ENCODE measurements around the gene OR6B2.
"Not testable (repeated sequence)": the region's sequence is repeated elsewhere in the genome, so short reads cannot be mapped to it uniquely, and the experiment has no call there.

OR6B2 gene

DNA sequence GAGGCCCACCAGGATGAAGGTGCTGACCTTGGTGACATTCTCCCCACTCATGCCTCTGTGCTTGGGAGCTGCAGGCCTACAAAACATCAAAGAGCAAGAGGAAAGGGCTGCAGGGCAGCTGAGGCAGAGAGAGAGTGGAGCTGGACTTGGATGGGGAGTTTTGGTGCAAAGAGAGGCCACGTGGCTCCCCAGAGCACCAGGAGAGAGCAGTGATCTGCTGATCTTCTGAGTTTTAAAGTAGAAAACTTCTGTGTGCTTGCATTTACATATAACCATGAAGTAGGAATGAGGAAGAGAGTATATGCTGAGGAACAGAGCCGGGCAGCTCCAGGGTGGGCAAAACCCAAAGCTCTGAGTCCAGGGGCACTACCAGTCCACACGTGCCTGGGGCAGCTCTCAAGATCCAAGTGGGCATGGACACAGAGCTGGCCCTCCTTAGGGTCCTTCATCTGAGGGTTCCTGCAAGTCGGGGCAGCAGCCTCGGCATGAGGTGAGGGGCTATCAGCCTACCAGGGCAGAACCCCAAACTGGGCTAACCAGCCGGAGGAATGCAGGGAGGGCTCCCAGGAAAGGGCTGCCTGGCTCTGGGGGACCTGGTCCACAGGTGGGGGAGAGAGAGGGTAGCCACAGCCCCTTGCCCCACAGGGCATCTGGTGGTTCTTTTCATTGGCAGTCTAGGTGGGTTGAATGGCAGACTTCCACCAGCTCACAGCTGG is at the start of gene OR6B2:
TSS of gene OR6B2 (minus strand) at position 51 of the 716 bp plus-strand sequence. CDS start at position 51, 0 bp downstream.
- DNase-seq (ENCODE audit: low read depth), result no peak

DNA sequence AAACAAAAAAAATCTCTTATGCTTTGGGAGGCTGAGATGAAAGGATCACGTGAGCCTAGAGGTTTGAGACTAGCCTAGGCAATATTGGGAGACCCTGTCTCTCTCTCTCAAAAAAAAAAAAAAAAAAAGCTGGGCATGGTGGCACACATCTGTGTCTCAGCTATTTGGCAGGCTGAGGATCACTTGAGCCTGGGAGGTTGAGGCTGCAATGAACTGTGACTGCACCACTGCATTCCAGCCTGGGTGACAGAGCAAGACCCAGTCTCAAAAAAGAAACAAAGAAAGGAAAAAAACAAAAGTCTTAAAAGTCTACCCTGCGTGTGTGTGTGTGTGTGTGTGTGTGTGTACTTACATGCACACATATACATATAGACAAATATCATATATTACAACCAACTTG is 48.4 kb upstream of the OR6B2 start:
- DNase-seq (ENCODE audit: low read depth), result no peak

DNA sequence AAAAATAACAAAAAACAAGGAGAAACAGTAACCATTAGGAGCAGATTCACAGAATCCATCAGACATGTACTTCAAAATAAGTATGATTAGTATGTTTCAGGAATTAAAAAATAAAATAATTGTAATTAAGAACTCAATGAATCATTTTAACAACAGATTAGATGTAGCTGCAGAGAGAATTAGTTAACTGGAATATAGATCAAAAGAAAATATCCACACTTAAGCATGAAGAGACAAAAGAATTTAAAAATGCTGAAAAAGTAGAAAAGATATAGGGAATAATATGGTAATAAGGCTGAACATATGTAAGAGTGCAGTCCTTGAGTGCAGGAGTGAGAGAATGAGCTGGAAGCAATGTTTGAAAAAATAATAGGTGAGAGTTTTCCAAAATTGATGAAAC is 47.2 kb upstream of the OR6B2 start:
- no peak for DNase-seq (ENCODE audit: low read depth)

DNA sequence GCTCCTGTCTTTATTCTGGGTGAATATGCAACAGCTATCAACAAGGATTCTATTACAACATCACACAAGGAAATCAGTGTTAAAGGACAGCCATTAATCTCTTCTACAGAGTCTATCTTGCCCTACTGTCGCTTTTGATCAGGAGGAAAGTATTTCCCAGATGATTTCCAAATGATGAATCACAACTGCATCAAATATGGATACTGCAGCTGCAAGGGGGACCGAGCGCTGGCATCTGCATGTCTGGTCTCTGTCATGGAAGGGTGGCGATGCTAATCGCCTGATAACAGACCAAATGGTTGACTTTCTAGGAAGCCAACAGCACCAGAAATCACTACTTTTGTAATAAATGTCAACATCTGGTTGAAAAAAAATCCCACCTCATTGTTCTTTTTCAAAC is 44.3 kb upstream of the OR6B2 start:
- DNase-seq (ENCODE audit: low read depth), result no peak

DNA sequence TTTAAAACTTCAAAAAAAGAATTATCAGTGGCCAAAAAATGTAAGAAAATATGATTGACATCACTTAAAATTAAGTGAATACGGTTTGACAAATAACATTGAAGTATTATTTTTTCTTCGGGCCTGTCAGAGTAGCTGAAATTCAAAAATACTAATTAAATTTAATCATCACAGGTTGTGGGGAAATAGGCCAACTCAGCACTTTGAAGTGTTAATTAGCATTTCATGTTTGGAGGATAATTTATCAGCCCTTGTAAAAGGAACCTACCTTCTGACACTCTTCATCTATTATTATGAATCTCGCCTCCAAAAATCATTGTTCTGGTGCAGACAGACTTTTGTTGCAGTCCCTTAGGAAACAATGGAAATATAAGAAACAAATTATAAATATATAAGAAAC is 40.7 kb upstream of the OR6B2 start:
- no peak for DNase-seq (ENCODE audit: low read depth)

DNA sequence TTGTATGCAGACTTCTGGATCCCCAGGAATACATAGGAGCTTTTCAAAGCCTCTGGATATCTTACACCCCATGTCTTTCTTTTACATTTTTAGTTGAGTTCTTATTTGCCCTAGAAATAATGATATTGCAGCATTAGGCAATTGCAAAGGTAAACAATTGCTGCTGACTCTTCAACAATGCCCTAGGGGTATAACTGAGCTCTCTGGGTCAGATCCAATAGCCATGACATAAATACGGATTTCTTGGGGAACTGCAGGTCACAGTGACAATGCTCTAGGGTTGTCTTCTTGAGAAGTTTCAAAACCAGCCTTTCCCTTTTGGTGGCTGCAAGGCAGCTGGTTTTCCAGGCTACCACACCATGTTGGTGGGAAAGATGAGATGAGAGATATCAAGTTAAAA is 39.6 kb upstream of the OR6B2 start:
- no peak for DNase-seq (ENCODE audit: low read depth)

DNA sequence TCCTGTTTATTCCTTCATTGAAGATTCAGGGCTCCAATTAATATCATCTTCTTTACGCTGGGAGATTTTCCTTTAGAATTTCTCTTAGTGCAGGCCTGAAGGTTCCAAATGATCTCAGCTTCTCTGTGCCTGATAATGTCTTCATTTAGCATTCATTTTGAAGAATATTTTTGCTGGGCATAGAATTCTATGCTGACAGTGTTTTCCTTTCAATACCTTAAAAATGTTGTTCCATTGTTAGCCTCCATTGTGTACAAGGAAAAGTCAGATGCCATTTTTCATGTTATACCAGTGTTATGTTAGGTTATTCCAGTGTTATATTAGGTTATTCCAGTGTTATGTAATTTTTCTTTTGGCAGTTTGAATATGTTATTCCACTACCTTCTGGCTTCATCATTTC is 38.0 kb upstream of the OR6B2 start:
- no peak for DNase-seq (ENCODE audit: low read depth)

DNA sequence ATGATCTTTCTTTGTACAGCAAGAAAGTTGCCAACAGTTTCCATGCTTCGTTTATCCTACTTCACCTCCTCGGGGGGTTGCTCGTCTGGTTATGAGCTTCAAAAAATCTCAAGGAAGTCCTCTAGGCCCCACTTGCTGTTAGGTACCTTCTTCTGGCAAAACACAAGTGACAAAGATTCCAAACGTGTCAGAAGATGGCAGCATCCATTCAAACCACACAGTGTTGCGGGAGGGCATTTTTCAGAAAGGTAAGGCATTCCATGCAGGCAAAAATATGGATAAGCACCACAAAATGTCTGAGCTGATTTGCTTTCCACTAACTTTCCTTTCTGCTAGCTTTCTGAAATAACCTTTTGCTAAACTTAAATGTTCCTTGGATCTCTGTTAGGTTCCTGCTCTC is 36.3 kb upstream of the OR6B2 start:
- DNase-seq (ENCODE audit: low read depth), result no peak

DNA sequence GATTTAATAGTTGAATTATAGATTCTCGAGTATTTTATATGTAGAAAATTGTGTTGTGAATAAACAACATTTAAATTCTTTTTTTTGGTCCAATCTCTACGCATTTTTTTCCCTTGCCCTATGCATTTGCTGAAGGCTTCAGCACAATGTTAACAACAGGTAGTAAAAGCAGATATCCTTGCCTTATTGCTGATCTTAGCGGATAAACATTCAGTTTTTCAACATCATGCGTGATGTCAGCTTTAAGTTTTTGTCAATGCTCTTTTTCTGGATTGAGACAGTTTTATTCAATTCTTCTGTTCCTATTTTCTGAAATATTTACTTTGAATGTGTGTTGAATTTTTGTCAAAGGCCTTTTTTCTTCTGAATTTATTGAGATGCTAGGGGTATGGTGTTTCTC is 34.7 kb upstream of the OR6B2 start:
- no peak for DNase-seq (ENCODE audit: low read depth)

DNA sequence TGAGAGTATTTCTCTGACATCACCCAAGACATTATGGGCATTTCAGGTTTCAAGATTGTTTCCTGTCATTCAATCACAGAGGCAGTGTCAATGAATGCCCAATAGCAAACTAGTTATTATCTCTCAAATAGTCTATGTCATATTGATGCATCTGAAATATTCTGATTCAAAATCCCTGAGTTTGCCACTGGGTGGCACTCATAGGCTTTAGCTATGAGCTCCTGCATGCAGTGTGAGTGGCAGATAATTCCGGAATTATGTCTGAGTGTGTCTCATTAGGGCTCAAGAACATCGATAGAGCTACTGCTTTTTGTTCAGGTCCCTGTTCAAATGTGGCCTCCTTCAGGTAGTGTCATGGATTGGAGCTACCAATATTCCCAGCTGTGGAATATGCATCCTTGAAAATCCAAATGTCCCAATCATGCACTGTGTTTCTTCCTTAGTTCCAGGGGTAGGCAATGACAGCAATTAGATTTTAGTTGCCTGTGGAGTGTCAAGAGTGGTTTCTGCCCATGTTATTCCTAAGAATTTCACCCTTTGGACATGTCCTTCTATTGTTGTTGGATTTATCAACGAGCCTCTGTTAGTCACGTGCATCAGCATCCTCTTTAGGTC is 30.9 kb upstream of the OR6B2 start:
- no peak for DNase-seq (ENCODE audit: low read depth)

DNA sequence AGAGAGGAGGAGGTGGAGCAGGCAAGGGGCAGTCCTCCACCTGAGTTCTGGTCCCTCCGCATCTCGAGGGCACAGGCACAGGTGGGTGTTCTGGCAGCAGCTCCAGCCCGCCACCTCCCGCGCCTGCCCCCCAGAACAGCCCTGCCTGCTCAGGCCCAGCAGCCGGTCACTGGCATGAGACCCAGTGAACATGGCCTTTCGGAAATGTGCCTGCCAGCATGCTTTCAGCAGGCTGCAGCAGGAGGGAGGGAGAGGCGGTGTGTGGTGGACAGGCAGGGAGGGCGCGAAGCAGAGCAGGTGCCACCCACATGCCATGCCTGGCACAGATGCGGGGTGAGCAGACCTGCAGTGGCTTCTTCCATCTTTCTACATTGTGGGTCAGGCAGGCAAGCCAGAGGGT is 26.4 kb upstream of the OR6B2 start:
- DNase-seq (ENCODE audit: low read depth), result no peak

DNA sequence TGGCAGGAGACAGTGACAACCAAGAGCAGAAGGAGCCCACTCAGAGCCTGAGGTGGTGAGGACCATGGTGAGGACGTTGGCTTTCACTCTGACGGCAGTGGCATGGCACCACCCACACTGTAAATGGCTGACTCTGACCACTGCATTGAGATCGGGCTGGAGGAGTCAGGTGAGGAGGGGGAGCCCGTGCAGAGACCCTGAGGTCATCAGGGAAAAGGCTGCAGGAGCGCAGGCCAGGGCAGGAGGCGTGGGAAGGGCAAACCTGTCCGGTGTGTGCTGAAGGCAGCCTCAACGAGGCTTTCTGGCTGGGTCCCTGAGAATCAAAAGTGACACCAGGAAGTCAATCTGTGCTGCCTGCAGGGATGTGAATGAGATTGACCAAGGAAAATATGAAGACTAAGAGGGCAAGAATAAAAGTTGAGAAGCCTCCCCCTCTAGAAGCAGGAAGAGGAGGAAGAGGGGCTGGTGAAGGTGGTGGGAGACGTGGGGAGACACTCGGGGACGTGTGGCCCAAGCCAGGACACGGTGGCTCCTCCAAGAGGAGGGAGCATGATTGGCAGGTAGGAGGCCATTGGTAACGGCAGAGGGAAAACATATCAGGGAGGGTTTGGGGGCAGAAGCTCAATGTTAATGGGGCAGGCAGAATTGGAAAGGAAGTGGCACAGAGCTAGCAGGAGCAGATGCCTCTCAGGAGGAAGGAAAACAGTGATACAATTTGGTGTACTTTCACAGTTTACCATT is 25.1 kb upstream of the OR6B2 start:
- DNase-seq (ENCODE audit: low read depth), result no peak

DNA sequence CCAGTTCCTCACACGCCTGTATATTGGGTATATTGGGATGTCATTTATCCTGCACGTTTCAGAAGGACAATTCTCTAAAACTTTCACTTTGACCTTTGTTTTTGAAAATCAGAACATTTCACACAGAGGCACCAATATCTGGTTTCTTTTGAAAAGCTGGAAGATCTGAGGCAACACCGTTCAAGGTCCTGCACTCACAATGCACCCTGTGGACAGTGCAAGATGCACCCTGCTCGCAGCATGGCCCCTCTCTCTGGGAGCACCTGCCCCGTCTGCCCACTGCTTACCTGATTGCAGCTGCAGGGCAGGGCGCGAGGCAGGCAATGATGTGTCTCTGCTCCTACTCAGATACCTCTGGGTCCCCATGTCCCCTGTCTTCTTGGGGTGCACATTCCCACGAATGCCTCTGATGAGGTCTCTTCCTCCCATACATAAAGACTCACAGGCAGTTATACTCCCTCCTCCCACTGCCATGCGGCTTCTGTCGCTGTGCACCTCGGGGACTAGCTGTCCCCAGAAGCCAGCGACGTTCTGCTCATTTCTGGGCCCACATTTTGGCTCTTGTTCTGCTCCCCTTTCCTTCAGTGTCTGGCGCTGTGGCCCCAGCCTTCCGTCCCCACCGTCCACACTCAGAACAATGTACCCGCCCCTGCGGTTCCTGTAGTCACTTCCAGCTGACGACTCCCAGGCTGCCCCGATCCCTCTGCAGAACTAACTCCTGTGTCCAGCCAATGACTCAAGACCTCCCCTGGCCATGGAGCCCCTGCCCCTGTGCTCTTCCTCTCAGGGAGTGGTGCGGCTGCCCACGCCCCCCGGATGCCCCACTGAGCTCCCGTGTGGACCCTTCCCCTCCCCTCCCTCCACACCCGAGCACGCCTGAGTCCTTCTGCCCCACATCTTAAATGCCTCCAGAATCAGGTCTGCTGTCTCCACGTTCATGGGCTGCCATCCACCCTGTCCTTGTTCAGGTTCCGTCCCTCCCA is 23.2 kb upstream of the OR6B2 start, which contains the start of gene OR6B3:
TSS of gene OR6B3 (minus strand) at position 349 of the 983 bp plus-strand sequence.
- DNase-seq (ENCODE audit: low read depth), result no peak

DNA sequence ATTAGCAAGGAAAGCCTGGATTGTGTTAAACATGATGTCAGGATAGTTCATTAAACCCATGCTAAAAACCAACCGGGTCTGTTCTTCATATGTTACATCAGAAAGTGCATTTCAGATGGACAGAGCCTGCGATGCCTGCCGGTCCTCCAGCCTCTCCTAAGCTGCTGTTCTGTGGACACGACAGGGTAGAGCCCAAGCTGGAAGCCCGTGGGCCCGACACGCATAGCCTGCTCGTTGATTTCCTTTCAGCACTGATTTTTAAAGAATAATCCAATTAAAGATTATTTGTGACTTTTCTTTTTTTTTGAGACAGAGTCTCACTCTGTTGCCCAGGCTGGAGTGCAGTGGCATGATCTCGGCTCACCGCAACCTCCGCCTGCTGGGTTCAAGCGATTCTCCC is 22.3 kb upstream of the OR6B2 start:
- DNase-seq (ENCODE audit: low read depth), result no peak

DNA sequence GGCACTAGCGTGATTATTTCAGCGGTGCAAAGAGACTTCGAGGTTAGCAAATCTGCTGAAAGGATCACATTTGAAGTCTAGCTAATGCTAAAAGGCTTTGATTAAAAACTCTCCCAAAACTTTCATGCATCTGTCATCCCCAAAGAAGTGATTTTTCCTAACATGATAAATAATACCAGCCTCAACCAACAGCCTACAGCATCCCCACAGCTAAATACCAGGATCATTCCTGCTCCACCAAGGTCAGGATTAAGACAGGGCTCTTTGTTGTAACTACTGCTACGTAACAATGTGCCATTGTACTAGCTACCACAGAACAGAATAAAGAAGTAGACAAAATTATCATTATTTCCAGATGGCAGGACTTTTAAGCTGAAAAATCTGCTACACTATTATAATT is 21.5 kb upstream of the OR6B2 start:
- no peak for DNase-seq (ENCODE audit: low read depth)

DNA sequence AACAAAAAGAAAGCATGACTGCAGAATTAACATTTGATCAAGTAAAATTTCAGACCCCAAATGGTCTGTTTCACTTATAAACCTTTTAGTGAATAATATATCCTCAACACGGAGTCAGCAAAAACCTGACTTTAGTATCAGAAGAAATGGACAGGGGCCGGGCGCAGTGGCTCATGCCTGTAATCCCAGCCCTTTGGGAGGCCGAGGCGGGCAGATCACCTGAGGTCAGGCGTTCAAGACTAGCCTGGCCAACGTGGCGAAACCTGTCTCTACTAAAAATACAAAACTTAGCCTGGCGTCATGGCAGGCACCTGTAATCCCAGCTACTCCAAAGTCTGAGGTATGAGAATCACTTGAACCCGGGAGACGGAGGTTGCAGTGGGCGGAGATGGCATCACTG is 20.0 kb upstream of the OR6B2 start:
- no peak for DNase-seq (ENCODE audit: low read depth)

DNA sequence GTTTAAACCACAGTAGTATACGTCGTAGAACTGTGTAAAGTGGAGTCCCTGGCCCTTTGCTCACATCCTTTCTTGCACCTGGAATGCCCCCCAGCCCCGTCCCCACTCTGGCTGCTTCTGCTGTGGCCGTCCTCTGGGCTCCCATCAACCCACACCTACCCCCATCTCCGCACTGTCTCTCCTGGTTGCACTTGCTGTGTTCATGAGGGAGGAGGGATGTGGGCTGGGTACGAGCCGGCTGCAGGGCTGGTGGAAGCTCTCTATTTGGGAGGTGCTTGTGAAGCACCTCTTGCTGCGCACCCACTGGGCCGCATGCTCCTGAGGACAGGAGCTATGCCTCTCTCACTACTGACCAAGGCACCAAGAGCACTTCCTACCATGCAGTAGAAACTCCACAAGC is 18.0 kb upstream of the OR6B2 start:
- no peak for DNase-seq (ENCODE audit: low read depth)

DNA sequence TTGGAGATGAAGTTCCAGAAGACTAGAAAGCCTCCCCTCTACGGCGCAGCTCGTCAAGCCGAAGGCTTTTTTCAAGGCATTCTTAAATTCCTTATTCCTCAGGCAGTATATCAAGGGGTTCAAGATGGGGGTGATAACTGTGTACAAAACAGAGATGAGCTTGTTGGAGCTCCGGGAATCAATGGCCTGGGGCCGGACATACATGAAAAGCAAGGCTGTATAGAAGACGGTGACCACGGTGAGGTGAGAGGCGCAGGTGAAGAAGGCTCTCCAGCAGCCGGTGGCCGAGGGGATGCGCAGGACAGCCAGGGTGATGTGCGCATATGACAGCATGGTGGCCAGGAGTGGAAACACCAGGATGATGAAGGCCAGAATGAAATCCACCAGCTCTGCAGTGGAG is 14.9 kb upstream of the OR6B2 start:
- DNase-seq (ENCODE audit: low read depth), result no peak

DNA sequence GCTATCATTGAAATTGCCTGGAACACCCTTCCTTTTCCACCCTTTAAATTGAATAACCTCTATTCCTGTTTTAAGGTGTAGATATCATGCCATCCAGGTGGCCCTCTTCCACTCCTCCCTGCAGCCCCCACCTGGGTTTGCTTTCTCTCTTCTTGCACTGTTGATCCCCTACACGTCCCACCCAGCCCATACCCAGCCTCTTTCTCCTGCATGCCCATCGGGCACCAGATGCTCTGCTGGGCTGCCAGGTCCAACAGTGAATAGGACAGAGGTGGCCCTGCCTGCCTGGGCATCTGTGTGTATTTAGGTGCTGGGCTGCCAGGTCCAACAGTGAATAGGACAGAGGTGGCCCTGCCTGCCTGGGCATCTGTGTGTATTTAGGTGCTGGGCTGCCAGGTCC is 13.9 kb upstream of the OR6B2 start:
- not testable (repeated sequence) for DNase-seq (ENCODE audit: low read depth)

DNA sequence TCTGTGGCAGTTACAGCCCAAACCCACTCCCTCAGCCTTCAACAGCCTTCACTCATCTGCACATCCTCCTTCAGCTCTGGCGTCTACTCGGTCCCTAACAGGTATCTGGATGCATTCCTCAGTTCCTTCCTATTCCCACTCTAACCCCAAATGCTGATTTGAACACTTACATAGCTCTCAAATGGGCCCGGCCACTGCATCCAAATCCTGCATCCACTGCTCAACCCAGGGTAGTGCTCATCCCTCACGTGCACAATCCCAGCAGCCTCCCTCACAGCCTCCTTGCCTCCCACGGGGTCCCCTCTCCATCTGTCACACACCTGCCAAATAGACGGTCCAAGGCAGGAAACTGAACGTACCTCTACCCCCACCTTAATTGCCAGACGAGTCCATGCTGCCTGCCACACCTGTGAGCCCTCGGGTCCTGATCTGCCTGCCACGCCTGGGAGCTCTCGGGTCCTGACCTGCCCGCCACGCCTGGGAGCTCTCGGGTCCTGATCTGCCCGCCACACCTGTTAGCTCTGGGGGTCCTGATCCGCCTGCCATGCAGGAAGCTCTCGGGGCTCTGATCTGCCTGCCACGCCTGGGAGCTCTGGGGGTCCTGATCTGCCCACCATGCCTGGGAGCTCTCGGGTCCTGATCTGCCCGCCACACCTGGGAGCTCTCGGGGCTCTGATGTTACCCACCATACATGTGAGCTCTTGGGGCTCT is 13.2 kb upstream of the OR6B2 start:
- DNase-seq (ENCODE audit: low read depth), result no peak

DNA sequence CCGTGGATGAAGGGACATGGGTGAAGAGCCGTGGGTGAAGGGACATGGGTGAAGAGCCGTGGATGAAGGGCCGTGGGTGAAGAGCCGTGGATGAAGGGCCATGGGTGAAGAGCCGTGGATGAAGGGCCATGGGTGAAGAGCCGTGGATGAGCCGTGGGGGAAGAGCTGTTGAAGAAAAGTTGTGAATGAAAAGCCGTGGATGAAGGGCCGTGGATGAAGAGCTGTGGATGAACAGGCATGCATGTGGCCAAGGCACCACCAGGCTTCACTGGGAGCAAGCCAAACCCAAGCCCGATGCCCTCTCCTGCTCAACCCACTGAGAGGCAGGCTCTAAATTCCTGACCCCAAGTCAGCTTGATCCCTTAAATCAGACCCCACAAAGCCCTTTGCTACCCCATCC is 12.5 kb upstream of the OR6B2 start:
- DNase-seq (ENCODE audit: low read depth), result no peak

Data from T-helper 22 cell (primary cell).